PC-9 (cell line): ENCODE results near the gene LLPH.

ENCODE experiments used
- EZH2 ChIP-seq: fragments of 200-600 bp; sonication (generic); IDR thresholded peaks from 2 replicates; pipeline ENCODE4 v1.8.0; 2017; ENCODE audit warnings: antibody characterized with exemption, low read depth
- TF ChIP-seq, protein P1 (sequence below): fragments of 200-600 bp; sonication (generic); conservative IDR thresholded peaks from 2 replicates; pipeline ENCODE4 v1.6.1; 2017; ENCODE audit warnings: mixed run types, antibody characterized with exemption, mild to moderate bottlenecking, moderate library complexity

DNA sequence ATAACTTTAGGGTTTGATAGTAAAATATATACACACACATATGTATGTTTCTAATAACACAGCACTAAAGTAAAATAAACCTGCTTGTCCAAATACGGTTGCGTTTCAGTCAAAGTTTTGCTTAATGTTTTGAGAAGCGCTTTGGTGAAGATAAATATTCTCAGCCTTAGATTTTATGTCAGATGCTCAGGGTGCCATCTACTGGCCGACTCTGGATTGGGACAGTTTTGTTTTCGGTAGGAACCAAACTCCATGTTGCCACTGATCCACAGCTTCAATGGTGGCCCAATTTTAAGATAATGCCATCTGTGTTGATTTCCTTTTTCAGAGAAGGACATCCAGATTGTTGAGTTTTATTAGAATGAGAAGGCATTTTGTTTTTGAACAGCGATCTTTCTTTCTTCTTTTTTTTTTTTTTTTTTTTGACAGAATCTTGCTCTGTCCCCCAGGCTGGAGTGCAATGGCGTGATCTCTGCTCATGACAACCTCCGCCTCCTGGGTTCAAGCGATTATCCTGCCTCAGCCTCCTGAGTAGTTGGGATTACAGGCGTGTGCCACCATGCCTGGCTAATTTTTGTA, 43.1 kb downstream of the LLPH start:
- TF ChIP-seq, protein P1, sequence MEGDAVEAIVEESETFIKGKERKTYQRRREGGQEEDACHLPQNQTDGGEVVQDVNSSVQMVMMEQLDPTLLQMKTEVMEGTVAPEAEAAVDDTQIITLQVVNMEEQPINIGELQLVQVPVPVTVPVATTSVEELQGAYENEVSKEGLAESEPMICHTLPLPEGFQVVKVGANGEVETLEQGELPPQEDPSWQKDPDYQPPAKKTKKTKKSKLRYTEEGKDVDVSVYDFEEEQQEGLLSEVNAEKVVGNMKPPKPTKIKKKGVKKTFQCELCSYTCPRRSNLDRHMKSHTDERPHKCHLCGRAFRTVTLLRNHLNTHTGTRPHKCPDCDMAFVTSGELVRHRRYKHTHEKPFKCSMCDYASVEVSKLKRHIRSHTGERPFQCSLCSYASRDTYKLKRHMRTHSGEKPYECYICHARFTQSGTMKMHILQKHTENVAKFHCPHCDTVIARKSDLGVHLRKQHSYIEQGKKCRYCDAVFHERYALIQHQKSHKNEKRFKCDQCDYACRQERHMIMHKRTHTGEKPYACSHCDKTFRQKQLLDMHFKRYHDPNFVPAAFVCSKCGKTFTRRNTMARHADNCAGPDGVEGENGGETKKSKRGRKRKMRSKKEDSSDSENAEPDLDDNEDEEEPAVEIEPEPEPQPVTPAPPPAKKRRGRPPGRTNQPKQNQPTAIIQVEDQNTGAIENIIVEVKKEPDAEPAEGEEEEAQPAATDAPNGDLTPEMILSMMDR = peak; percentile 80
- no peak for TF ChIP-seq EZH2
